Mucosa of rectum (tissue), 2 donors: Measurements from ENCODE around the gene WRNIP1.

Experiments
- H3K27ac ChIP-seq, 2 donors: one replicate each; pipeline ENCODE4 v1.7.0; 2013; ENCODE audit warnings: inconsistent platforms in 2 of 2, low read depth in 2 of 2, low read length in 2 of 2
- H3K27me3 ChIP-seq, 2 donors: one replicate each; pipeline ENCODE4 v1.7.0; 2013; ENCODE audit warnings: low read length in 2 of 2; ENCODE audit not compliant: control insufficient read depth in 2 of 2, insufficient read depth in 2 of 2
- H3K36me3 ChIP-seq, 2 donors: one replicate each; pipeline ENCODE4 v1.7.0; 2013; ENCODE audit warnings: low read length in 2 of 2; ENCODE audit not compliant: control insufficient read depth in 2 of 2, insufficient read depth in 2 of 2
- H3K4me1 ChIP-seq, 2 donors: one replicate each; pipeline ENCODE4 v1.7.0; 2013; ENCODE audit warnings: low read length in 2 of 2, mild to moderate bottlenecking in 1 of 2; ENCODE audit not compliant: control insufficient read depth in 2 of 2, insufficient read depth in 2 of 2
- H3K4me3 ChIP-seq, 2 donors: one replicate each; pipeline ENCODE4 v1.7.0; 2013; ENCODE audit warnings: low read length in 2 of 2
- H3K9ac ChIP-seq, 2 donors: one replicate each; pipeline ENCODE4 v1.7.0; 2013; ENCODE audit warnings: low read length in 2 of 2, low read depth in 1 of 2, mild to moderate bottlenecking in 1 of 2
- H3K9me3 ChIP-seq, 2 donors: one replicate each; pipeline ENCODE4 v1.7.0; 2013; ENCODE audit warnings: low read length in 2 of 2; ENCODE audit not compliant: control insufficient read depth in 2 of 2
- donor health status: healthy.
- donor health status: Normal muscosa, but diverticular disease.

The WRNIP1 gene

GRCh38 chr6:2740581-2740980 is 24.6 kb upstream of the WRNIP1 start:
- H3K9me3 ChIP-seq, result no peaks in the 10 kb centered on the region
- H3K27me3 ChIP-seq, result no peaks in the 10 kb centered on the region
- H3K36me3 ChIP-seq, result no peaks in the 10 kb centered on the region
- H3K4me3 ChIP-seq, result no peak overlapping the region
- H3K4me1 ChIP-seq, result peaks cover 0 to 2% of the 10 kb centered on the region in 2 donors
- H3K9ac ChIP-seq, result no peak overlapping the region
- no peak overlapping the region for H3K27ac ChIP-seq

GRCh38 chr6:2741756-2742155 is 23.4 kb upstream of the WRNIP1 start:
- H3K36me3 ChIP-seq, result no peaks in the 10 kb centered on the region
- H3K27ac ChIP-seq, result no peak overlapping the region
- no peak overlapping the region for H3K9ac ChIP-seq
- H3K9me3 ChIP-seq, result no peaks in the 10 kb centered on the region
- H3K27me3 ChIP-seq, result no peaks in the 10 kb centered on the region
- no peak overlapping the region for H3K4me3 ChIP-seq
- H3K4me1 ChIP-seq, result peaks cover 0 to 2% of the 10 kb centered on the region in 2 donors

GRCh38 chr6:2743280-2744208 is 21.6 kb upstream of the WRNIP1 start:
- Histone ChIP-seq H3K9me3 (no peaks in the 10 kb centered on the region), H3K9ac (no peak overlapping the region), H3K27me3 (no peaks in the 10 kb centered on the region), H3K27ac (no peak overlapping the region), H3K36me3 (no peaks in the 10 kb centered on the region), H3K4me1 (peaks cover 0 to 2% of the 10 kb centered on the region in 2 donors), H3K4me3 (no peak overlapping the region)

- Histone ChIP-seq H3K9me3 (no peaks in the 10 kb centered on the region), H3K4me1 (peaks cover 0 to 2% of the 10 kb centered on the region in 2 donors), H3K27ac (no peak overlapping the region), H3K27me3 (no peaks in the 10 kb centered on the region), H3K36me3 (no peaks in the 10 kb centered on the region), H3K9ac (no peak overlapping the region), H3K4me3 (no peak overlapping the region)
These were observed 20.9 kb upstream of the WRNIP1 start for GRCh38 chr6:2744209-2744771.

- Histone ChIP-seq H3K27ac (no peak overlapping the region), H3K36me3 (no peaks in the 10 kb centered on the region), H3K9me3 (no peaks in the 10 kb centered on the region), H3K4me3 (no peak overlapping the region), H3K4me1 (peaks cover 0 to 4% of the 10 kb centered on the region in 2 donors), H3K9ac (no peak overlapping the region), H3K27me3 (no peaks in the 10 kb centered on the region)
These were observed 20.4 kb upstream of the WRNIP1 start for GRCh38 chr6:2744778-2745177.

- H3K4me3 ChIP-seq, result no peak overlapping the region
These were observed 19.9 kb upstream of the WRNIP1 start for GRCh38 chr6:2745246-2745645.

GRCh38 chr6:2746557-2747061 is 18.6 kb upstream of the WRNIP1 start:
- H3K27ac ChIP-seq, result no peak overlapping the region

More at GRCh38 chr6:2745246-2745645, 19.9 kb upstream of the WRNIP1 start:
- peaks cover 0 to 5% of the 10 kb centered on the region in 2 donors for H3K4me1 ChIP-seq
- no peak overlapping the region for H3K9ac ChIP-seq
- H3K27me3 ChIP-seq, result no peaks in the 10 kb centered on the region
- H3K9me3 ChIP-seq, result no peaks in the 10 kb centered on the region
- H3K36me3 ChIP-seq, result no peaks in the 10 kb centered on the region
- H3K27ac ChIP-seq, result no peak overlapping the region

GRCh38 chr6:2748183-2748582 is 17.0 kb upstream of the WRNIP1 start:
- no peaks in the 10 kb centered on the region for H3K27me3 ChIP-seq
- H3K9ac ChIP-seq, result no peak overlapping the region
- H3K4me3 ChIP-seq, result no peak overlapping the region
- peaks cover 0 to 5% of the 10 kb centered on the region in 2 donors for H3K4me1 ChIP-seq
- no peaks in the 10 kb centered on the region for H3K36me3 ChIP-seq
- no peaks in the 10 kb centered on the region for H3K9me3 ChIP-seq
- no peak overlapping the region for H3K27ac ChIP-seq

More at GRCh38 chr6:2746557-2747061, 18.6 kb upstream of the WRNIP1 start:
- H3K9me3 ChIP-seq, result no peaks in the 10 kb centered on the region
- no peaks in the 10 kb centered on the region for H3K36me3 ChIP-seq
- H3K27me3 ChIP-seq, result no peaks in the 10 kb centered on the region
- no peak overlapping the region for H3K4me3 ChIP-seq
- peaks cover 0 to 5% of the 10 kb centered on the region in 2 donors for H3K4me1 ChIP-seq
- no peak overlapping the region for H3K9ac ChIP-seq

- Histone ChIP-seq H3K9me3 (no peaks in the 10 kb centered on the region), H3K9ac (no peak overlapping the region), H3K36me3 (no peaks in the 10 kb centered on the region), H3K4me1 (peaks cover 0 to 3% of the 10 kb centered on the region in 2 donors), H3K27ac (no peak overlapping the region), H3K27me3 (no peaks in the 10 kb centered on the region), H3K4me3 (no peak overlapping the region)
These were observed 15.1 kb upstream of the WRNIP1 start for GRCh38 chr6:2749969-2750600.

- Histone ChIP-seq H3K36me3 (no peaks in the 10 kb centered on the region), H3K4me3 (no peak within 1 kb of the TSS), H3K9me3 (no peaks in the 10 kb centered on the region), H3K27ac (no peak within 1 kb of the TSS), H3K27me3 (no peaks in the 10 kb centered on the region), H3K4me1 (peaks cover 0 to 3% of the 10 kb centered on the region in 2 donors), H3K9ac (no peak within 1 kb of the TSS)
These were observed 14.4 kb upstream of the WRNIP1 start, which contains the start of gene MYLK4 for GRCh38 chr6:2750832-2751231. TSS of gene MYLK4 (minus strand) at chr6:2750922. CDS start at chr6:2749294, 1,628 bp downstream.
